Esophagus muscularis mucosa (tissue), 4 donors: Measurements from ENCODE around the gene ATP9A. TPM values are rescaled to one million over a fixed set of nuclear protein-coding genes. Genes with fewer than 3 reads are reported as not detected.
"Not testable (repeated sequence)": the region's sequence is repeated elsewhere in the genome, so short reads cannot be mapped to it uniquely, and the experiment has no call there.

Source experiments
- DNase-seq: peaks from one replicate; pipeline ENCODE4 v3.0.0-alpha.2; 2017; ENCODE audit errors: extremely low spot score
- H3K27ac ChIP-seq, 4 donors: fragments of 200-600 bp; sonication (generic); replicated peaks in 1 of 4; 1 replicate in 3 of 4; 2 replicates in 1 of 4; pipeline ENCODE4 v1.5.1; 2016 to 2019; ENCODE audit warnings: mild to moderate bottlenecking in 1 of 4
- H3K27me3 ChIP-seq, 4 donors: fragments of 200-600 bp; sonication (generic); one replicate each; pipeline versions ENCODE4 v1.5.1 to v1.6.0; 2016 to 2019
- H3K36me3 ChIP-seq, 4 donors: fragments of 200-600 bp; sonication (generic); one replicate each; pipeline ENCODE4 v1.5.1; 2016 to 2019
- H3K4me1 ChIP-seq, 4 donors: fragments of 200-600 bp; sonication (generic); one replicate each; pipeline ENCODE4 v1.5.1; 2016 to 2019
- H3K4me3 ChIP-seq, 4 donors: fragments of 200-600 bp; sonication (generic); 1 replicate in 2 of 4; 2 replicates in 2 of 4; pipeline ENCODE4 v1.5.1; 2016 to 2019; ENCODE audit warnings: mild to moderate bottlenecking in 4 of 4, moderate library complexity in 1 of 4
- H3K9me3 ChIP-seq, 4 donors: fragments of 200-600 bp; sonication (generic); 1 replicate in 3 of 4; 2 replicates in 1 of 4; pipeline ENCODE4 v1.5.1; 2016 to 2019
- EP300 ChIP-seq: sonication (generic); formaldehyde crosslinking; IDR thresholded peaks from one replicate; pipeline ENCODE4 v1.6.1; 2017; ENCODE audit warnings: antibody characterized with exemption
- POLR2A ChIP-seq: fragments of 450-650 bp; IDR thresholded peaks from one replicate; pipeline ENCODE4 v1.6.1; 2017; ENCODE audit warnings: antibody characterized with exemption, moderate library complexity, mild to moderate bottlenecking, low read depth
- POLR2AphosphoS5 ChIP-seq, 2 donors: sonication (generic); formaldehyde crosslinking; IDR thresholded peaks; one replicate each; pipeline ENCODE4 v1.6.1; 2017; ENCODE audit warnings: antibody characterized with exemption in 2 of 2
- WGBS: methylation state at CpG from one replicate; pipeline ENCODE4 v1.1.5; 2018; 5-methylcytosine and 5-hydroxymethylcytosine counted together
- intact Hi-C: fragments of 100-400 bp; cut with DNase I; formaldehyde crosslinking; loops from one replicate; pipeline ENCODE4 v1.15.1; 2023
- total RNA-seq, 4 donors: library from RNA; depleted of rRNA; stranded (reverse); fragments of >200 nt; gene quantifications; one replicate each; pipeline versions ENCODE4 v1.1.0 to v1.2.1, GENCODE V29; 2016
- TF ChIP-seq, protein P1 (sequence below), 3 experiments: fragments of 200-600 bp in 2 of 3; fragments of 450-650 bp in 1 of 3; sonication (generic) in 2 of 3; IDR thresholded peaks; one replicate each; pipeline ENCODE4 v1.5.1; 2017 to 2019; ENCODE audit warnings: antibody characterized with exemption in 3 of 3, mild to moderate bottlenecking in 2 of 3, moderate library complexity in 1 of 3

Gene ATP9A
- total RNA-seq, 4 donors from 2014 or later, result 44.4 to 70.9 (median 56.0) TPM

- H3K4me1 ChIP-seq, result peaks cover 14 to 45% (median 36%) of the 10 kb centered on the region in 4 donors
- no peaks in the 10 kb centered on the region for H3K36me3 ChIP-seq
- H3K27me3 ChIP-seq, result no peaks in the 10 kb centered on the region
- DNase-seq, result no peak
- TF ChIP-seq, protein P1, sequence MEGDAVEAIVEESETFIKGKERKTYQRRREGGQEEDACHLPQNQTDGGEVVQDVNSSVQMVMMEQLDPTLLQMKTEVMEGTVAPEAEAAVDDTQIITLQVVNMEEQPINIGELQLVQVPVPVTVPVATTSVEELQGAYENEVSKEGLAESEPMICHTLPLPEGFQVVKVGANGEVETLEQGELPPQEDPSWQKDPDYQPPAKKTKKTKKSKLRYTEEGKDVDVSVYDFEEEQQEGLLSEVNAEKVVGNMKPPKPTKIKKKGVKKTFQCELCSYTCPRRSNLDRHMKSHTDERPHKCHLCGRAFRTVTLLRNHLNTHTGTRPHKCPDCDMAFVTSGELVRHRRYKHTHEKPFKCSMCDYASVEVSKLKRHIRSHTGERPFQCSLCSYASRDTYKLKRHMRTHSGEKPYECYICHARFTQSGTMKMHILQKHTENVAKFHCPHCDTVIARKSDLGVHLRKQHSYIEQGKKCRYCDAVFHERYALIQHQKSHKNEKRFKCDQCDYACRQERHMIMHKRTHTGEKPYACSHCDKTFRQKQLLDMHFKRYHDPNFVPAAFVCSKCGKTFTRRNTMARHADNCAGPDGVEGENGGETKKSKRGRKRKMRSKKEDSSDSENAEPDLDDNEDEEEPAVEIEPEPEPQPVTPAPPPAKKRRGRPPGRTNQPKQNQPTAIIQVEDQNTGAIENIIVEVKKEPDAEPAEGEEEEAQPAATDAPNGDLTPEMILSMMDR (IDR thresholded peaks at IDR 0.05), result no peak
- TF ChIP-seq EP300 (no peak), POLR2AphosphoS5 (IDR thresholded peaks at IDR 0.05) (no peak), POLR2A (no peak)
- H3K4me3 ChIP-seq, result peak overlapping the region; percentile 24 to 36 (median 29)
- no peaks in the 10 kb centered on the region for H3K9me3 ChIP-seq
- intact Hi-C loops, result no loop called here
- WGBS, result 36% methylated on average over 3 of the region's 7 CpGs
- H3K27ac ChIP-seq, result peak overlapping the region; percentile 65 to 85 (median 74)
Measured at GRCh38 chr20:51731731-51732095, 36.5 kb downstream of the ATP9A start.

DNA sequence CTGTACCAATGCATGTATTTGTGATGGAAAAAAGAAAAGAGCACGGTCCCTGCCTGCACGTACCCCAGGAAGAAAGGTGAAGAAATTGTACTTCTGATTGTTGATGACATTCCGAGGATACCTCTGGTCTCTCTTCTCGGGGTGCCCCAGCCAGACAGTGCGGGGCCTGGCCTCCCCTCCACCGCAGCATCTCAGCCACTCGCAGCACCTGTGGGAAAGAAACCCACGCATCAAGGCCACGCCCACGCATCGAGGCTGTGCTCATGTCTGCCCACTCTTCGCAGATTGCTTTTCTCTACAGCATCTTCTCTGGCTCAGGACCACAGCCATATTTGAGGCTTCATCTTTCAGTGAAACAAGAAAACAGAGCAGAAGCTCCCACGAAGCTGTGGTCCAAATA lies 38.4 kb downstream of the ATP9A start:
- no peak for TF ChIP-seq POLR2AphosphoS5 (IDR thresholded peaks at IDR 0.05)
- no peak for TF ChIP-seq POLR2A
- TF ChIP-seq EP300, result no peak
- TF ChIP-seq, protein P1 (IDR thresholded peaks at IDR 0.05), result no peak
- intact Hi-C loops, result no loop called here
- H3K9me3 ChIP-seq, result no peaks in the 10 kb centered on the region
- no peaks in the 10 kb centered on the region for H3K27me3 ChIP-seq
- no peak for DNase-seq
- peaks cover 5 to 27% (median 22%) of the 10 kb centered on the region in 4 donors for H3K4me1 ChIP-seq
- H3K36me3 ChIP-seq, result peaks cover 2 to 12% (median 5%) of the 10 kb centered on the region in 4 donors
- 89% methylated on average over 13 of the region's 13 CpGs for WGBS
- no peak overlapping the region for H3K27ac ChIP-seq
- H3K4me3 ChIP-seq, result no peak overlapping the region

DNA sequence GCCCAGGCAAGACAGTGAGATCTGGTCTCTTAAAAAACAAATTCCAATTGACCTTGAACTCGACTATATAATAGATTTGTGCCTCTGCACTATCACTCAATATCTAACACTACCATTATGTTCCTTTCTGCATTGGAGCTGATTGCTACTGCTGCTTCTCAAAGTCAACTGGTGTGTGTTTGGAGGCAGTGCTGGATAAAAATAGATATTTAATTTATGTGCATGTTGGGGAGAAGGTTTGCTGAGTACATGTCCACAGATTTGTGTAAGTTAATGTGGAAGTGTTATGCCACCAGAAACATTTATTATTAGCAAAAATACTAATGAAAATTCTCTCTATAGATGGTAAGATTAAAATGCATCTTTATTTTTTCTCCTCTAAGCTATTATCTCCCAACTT lies 39.5 kb downstream of the ATP9A start:
- Histone ChIP-seq H3K36me3 (peaks cover 4 to 22% (median 8%) of the 10 kb centered on the region in 4 donors), H3K4me3 (no peak overlapping the region), H3K9me3 (no peaks in the 10 kb centered on the region), H3K27ac (no peak overlapping the region), H3K4me1 (peaks cover 5 to 25% (median 22%) of the 10 kb centered on the region in 4 donors), H3K27me3 (no peaks in the 10 kb centered on the region)
- DNase-seq, result no peak
- TF ChIP-seq POLR2A (no peak), POLR2AphosphoS5 (IDR thresholded peaks at IDR 0.05) (no peak)
- intact Hi-C loops, result no loop called here
- WGBS, result 54% methylated on average over 1 of the region's 1 CpG

GRCh38 chr20:51727872-51728271 lies 40.3 kb downstream of the ATP9A start:
- no peak overlapping the region for H3K4me3 ChIP-seq
- 100% methylated on average over 5 of the region's 5 CpGs for WGBS
- no peak for DNase-seq
- no peak overlapping the region for H3K27ac ChIP-seq
- intact Hi-C loops, result no loop called here
- peaks cover 4 to 26% (median 8%) of the 10 kb centered on the region in 4 donors for H3K36me3 ChIP-seq
- no peaks in the 10 kb centered on the region for H3K9me3 ChIP-seq
- H3K27me3 ChIP-seq, result no peaks in the 10 kb centered on the region
- H3K4me1 ChIP-seq, result peaks cover 5 to 23% (median 17%) of the 10 kb centered on the region in 4 donors
- TF ChIP-seq, protein P1 (IDR thresholded peaks at IDR 0.05), result no peak
- TF ChIP-seq POLR2A, result no peak

DNA sequence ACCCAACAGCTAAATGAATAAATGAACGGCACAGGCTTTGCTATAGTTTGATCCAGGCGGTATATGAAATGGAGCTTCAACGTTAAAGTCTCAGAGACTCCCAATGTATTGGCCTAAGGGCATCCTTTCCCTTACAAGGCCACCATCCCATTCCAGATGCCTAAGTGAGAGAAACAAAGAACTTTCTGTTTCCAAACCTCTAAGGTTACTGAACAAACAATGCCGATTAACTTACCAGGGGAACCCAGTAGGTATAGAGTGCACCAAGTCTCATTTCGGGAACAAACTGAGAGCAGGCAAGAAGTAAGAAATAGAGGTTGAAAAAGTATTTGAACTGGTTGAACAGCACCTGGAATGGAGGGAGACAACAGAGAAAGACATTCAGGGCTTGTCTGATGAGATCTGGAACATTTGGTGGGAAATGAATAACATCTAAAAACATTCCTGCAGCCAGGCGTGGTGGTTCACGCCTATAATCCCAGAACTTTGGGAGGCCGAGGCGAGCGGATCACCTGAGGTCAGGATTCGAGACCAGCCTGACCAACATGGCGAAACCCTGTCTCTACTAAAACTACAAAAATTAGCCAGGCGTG lies 42.5 kb downstream of the ATP9A start:
- Histone ChIP-seq H3K36me3 (peaks cover 4 to 26% (median 8%) of the 10 kb centered on the region in 4 donors), H3K27ac (no peak overlapping the region), H3K4me3 (no peak overlapping the region), H3K9me3 (no peaks in the 10 kb centered on the region), H3K4me1 (peaks cover 0 to 3% (median 0%) of the 10 kb centered on the region in 4 donors), H3K27me3 (no peaks in the 10 kb centered on the region)
- 85% methylated on average over 13 of the region's 13 CpGs for WGBS
- intact Hi-C loops, result no loop called here
- DNase-seq, result no peak
- TF ChIP-seq POLR2AphosphoS5 (IDR thresholded peaks at IDR 0.05) (no peak), EP300 (no peak), POLR2A (no peak)
- TF ChIP-seq, protein P1 (IDR thresholded peaks at IDR 0.05), result no peak

DNA sequence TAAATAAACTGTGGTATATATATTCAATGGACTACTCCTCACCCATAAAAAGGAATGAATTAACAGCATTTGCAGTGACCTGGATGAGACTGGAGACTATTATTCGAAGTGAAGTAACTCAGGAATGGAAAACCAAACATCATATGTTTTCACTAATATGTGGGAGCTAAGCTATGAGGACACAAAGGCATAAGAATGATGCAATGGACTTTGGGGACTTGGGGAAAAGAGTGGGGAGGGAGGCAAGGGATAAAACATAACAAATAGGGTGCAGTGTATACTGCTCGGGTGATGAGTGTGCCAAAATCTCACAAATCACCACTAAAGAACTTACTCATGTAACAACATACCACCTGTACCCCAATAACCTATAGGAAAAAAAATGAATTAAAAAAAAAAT lies 45.2 kb downstream of the ATP9A start:
- H3K4me1 ChIP-seq, H3K9me3 ChIP-seq, H3K27me3 ChIP-seq, DNase-seq, intact Hi-C loops, H3K27ac ChIP-seq, H3K4me3 ChIP-seq: not testable (repeated sequence)
- H3K36me3 ChIP-seq, result peaks cover 4 to 26% (median 8%) of the 10 kb centered on the region in 4 donors
- 89% methylated on average over 2 of the region's 2 CpGs for WGBS

- WGBS, result 93% methylated on average over 4 of the region's 4 CpGs
- H3K27ac ChIP-seq, DNase-seq, intact Hi-C loops, H3K9me3 ChIP-seq, H3K4me3 ChIP-seq, H3K4me1 ChIP-seq, H3K27me3 ChIP-seq: not testable (repeated sequence)
- peaks cover 4 to 26% (median 8%) of the 10 kb centered on the region in 4 donors for H3K36me3 ChIP-seq
Measured at GRCh38 chr20:51722246-51722645, 45.9 kb downstream of the ATP9A start.
